Renal cortical epithelial cell (primary cell): ENCODE measurements around the gene BHLHA9. TPM values are rescaled to one million over a fixed set of nuclear protein-coding genes. Genes with fewer than 3 reads are reported as not detected.
A peak's percentile ranks its signal among the peaks of the same experiment; 100 is the strongest.
"Not testable (repeated sequence)": the region's sequence is repeated elsewhere in the genome, so short reads cannot be mapped to it uniquely, and the experiment has no call there.

ENCODE experiments used
- DNase-seq: peaks from one replicate; pipeline ENCODE4 v3.0.0-alpha.2; 2011; ENCODE audit warnings: low read depth
- total RNA-seq: library from RNA; depleted of rRNA; stranded (reverse); fragments of >200 nt; gene quantifications from 2 replicates; pipeline ENCODE4 v1.2.3, GENCODE V29; 2014

The BHLHA9 gene
- total RNA-seq = not detected in 2 replicates

GRCh38 chr17:1270210-1271029 is at the start of gene BHLHA9:
TSS of gene BHLHA9 (plus strand) at chr17:1270444. CDS start at chr17:1270564, 120 bp downstream.
- DNase-seq = no peak

GRCh38 chr17:1221209-1221608 is 49.0 kb upstream of the BHLHA9 start:
- DNase-seq = no peak

- DNase-seq = peak; percentile 77
Measured at GRCh38 chr17:1222321-1222720, 47.9 kb upstream of the BHLHA9 start.

- DNase-seq = no peak
Measured at GRCh38 chr17:1223662-1224061, 46.6 kb upstream of the BHLHA9 start.

- DNase-seq = no peak
Measured at GRCh38 chr17:1224330-1224729, 45.9 kb upstream of the BHLHA9 start.

GRCh38 chr17:1226308-1226707 is 43.9 kb upstream of the BHLHA9 start:
- no peak for DNase-seq

- DNase-seq = no peak
Measured at GRCh38 chr17:1227365-1227764, 42.9 kb upstream of the BHLHA9 start.

GRCh38 chr17:1227917-1228780 is 42.1 kb upstream of the BHLHA9 start:
- no peak for DNase-seq

- no peak for DNase-seq
Measured at GRCh38 chr17:1228781-1229348, 41.4 kb upstream of the BHLHA9 start.

- no peak for DNase-seq
Measured at GRCh38 chr17:1229349-1229899, 40.8 kb upstream of the BHLHA9 start.

GRCh38 chr17:1229900-1230501 is 40.2 kb upstream of the BHLHA9 start:
- DNase-seq = no peak

- DNase-seq = no peak
Measured at GRCh38 chr17:1231456-1231855, 38.8 kb upstream of the BHLHA9 start.

- DNase-seq = no peak
Measured at GRCh38 chr17:1232331-1232730, 37.9 kb upstream of the BHLHA9 start.

- no peak for DNase-seq
Measured at GRCh38 chr17:1232786-1233185, 37.5 kb upstream of the BHLHA9 start.

- DNase-seq = no peak
Measured at GRCh38 chr17:1234455-1234854, 35.8 kb upstream of the BHLHA9 start.

- DNase-seq = no peak
Measured at GRCh38 chr17:1237471-1237870, 32.8 kb upstream of the BHLHA9 start.

GRCh38 chr17:1239210-1239609 is 31.0 kb upstream of the BHLHA9 start:
- DNase-seq = no peak

- not testable (repeated sequence) for DNase-seq
Measured at GRCh38 chr17:1240426-1240825, 29.8 kb upstream of the BHLHA9 start.

- peak; percentile 9 for DNase-seq
Measured at GRCh38 chr17:1241929-1242328, 28.3 kb upstream of the BHLHA9 start.

- DNase-seq = no peak
Measured at GRCh38 chr17:1244606-1245012, 25.6 kb upstream of the BHLHA9 start.

GRCh38 chr17:1251866-1252608 is 18.2 kb upstream of the BHLHA9 start:
- no peak for DNase-seq
